ENCODE results near the gene EXOC6. TPM values are rescaled to one million over a fixed set of nuclear protein-coding genes. Genes with fewer than 3 reads are reported as not detected.

EXOC6 gene
- total and polyA plus RNA-seq, 8 donors: 17.5 to 24.0 (median 19.8) TPM

DNA sequence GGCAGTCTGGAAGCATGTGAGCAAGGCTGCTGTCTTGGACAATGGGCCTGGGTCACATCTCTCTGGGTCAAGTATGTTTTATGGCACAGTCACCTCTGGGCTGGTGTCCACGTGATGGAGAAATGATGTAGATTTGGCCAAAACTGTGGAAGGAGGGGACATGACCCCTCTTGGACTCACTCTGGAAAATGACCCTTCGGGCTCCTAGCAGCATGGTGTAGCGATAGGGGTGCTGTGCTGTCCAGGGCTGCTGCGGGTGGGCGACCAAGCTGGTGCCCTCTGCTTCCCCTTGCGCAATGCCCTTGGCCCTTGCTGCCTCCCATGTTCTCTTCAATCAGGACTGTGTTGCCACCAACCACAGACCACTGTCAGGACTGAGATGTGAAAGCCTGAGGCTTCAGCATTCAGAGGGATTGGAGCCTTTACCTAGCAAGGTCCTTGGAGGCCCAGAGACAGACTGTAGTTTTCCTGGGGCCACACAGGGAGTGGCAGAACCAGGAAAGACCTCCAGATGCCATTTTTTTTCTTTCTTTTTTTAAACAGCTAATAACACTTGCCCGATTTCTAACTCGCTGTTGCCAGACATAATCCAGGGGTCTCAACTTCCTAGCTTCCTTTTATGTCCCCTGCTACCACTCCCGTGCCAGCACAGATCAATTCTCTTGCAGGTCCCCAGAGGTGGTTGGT, 231.5 kb downstream of the EXOC6 start:
- DNase-seq (no peak), ATAC-seq (no peak)
- H3K4me1 ChIP-seq: peaks cover 0 to 11% of the 10 kb centered on the region in 2 donors
- H3K4me3 ChIP-seq: no peak overlapping the region
- H3K9me3 ChIP-seq: no peaks in the 10 kb centered on the region
- intact Hi-C loops (cut with DNase I): no loop called here
- H3K27me3 ChIP-seq: peaks cover 12 to 62% of the 10 kb centered on the region in 2 donors
- TF ChIP-seq, protein P1, sequence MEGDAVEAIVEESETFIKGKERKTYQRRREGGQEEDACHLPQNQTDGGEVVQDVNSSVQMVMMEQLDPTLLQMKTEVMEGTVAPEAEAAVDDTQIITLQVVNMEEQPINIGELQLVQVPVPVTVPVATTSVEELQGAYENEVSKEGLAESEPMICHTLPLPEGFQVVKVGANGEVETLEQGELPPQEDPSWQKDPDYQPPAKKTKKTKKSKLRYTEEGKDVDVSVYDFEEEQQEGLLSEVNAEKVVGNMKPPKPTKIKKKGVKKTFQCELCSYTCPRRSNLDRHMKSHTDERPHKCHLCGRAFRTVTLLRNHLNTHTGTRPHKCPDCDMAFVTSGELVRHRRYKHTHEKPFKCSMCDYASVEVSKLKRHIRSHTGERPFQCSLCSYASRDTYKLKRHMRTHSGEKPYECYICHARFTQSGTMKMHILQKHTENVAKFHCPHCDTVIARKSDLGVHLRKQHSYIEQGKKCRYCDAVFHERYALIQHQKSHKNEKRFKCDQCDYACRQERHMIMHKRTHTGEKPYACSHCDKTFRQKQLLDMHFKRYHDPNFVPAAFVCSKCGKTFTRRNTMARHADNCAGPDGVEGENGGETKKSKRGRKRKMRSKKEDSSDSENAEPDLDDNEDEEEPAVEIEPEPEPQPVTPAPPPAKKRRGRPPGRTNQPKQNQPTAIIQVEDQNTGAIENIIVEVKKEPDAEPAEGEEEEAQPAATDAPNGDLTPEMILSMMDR (IDR thresholded peaks at IDR 0.05): no peak
- no peak overlapping the region for H3K27ac ChIP-seq
- no peaks in the 10 kb centered on the region for H3K36me3 ChIP-seq

- Histone ChIP-seq H3K27ac (no peak overlapping the region), H3K4me3 (no peak overlapping the region), H3K27me3 (peaks cover 5 to 55% of the 10 kb centered on the region in 2 donors), H3K36me3 (no peaks in the 10 kb centered on the region), H3K4me1 (peaks cover 0 to 7% of the 10 kb centered on the region in 2 donors), H3K9me3 (no peaks in the 10 kb centered on the region)
- TF ChIP-seq, protein P1 (IDR thresholded peaks at IDR 0.05): peak; percentile 74 to 76
- DNase-seq: peak in 1 of 4 donors; percentile 50
- ATAC-seq: peak; percentile 94
- intact Hi-C loops (cut with DNase I): no loop called here
These were observed 232.2 kb downstream of the EXOC6 start for GRCh38 chr10:93080350-93081046.

GRCh38 chr10:93081318-93081717, 233.0 kb downstream of the EXOC6 start:
- intact Hi-C loops (cut with DNase I): no loop called here
- DNase-seq (no peak), ATAC-seq (no peak)
- Histone ChIP-seq H3K27me3 (peaks cover 0 to 47% of the 10 kb centered on the region in 2 donors), H3K4me1 (peaks cover 0 to 7% of the 10 kb centered on the region in 2 donors), H3K36me3 (no peaks in the 10 kb centered on the region), H3K9me3 (no peaks in the 10 kb centered on the region), H3K27ac (no peak overlapping the region), H3K4me3 (no peak overlapping the region)
- TF ChIP-seq, protein P1 (IDR thresholded peaks at IDR 0.05): no peak

GRCh38 chr10:93081834-93082233, 233.5 kb downstream of the EXOC6 start:
- Histone ChIP-seq H3K27ac (no peak overlapping the region), H3K36me3 (no peaks in the 10 kb centered on the region), H3K9me3 (no peaks in the 10 kb centered on the region), H3K4me3 (no peak overlapping the region), H3K4me1 (peaks cover 0 to 7% of the 10 kb centered on the region in 2 donors), H3K27me3 (peaks cover 0 to 42% of the 10 kb centered on the region in 2 donors)
- TF ChIP-seq, protein P1 (IDR thresholded peaks at IDR 0.05): no peak
- ATAC-seq (no peak), DNase-seq (no peak)
- intact Hi-C loops (cut with DNase I): no loop called here

Data from left lung (tissue), 10 donors.